Caki2 (cell line): Measurements from ENCODE around the gene LTBP3. TPM values are rescaled to one million over a fixed set of nuclear protein-coding genes. Genes with fewer than 3 reads are reported as not detected.

ENCODE experiments used
- DNase-seq: peaks from one replicate; pipeline ENCODE4 v3.0.0-alpha.2; 2015; ENCODE audit warnings: low read depth
- in situ Hi-C: cut with HindIII; loops from 2 replicates; pipeline ENCODE4 v1.10.0; 2016; ENCODE audit warnings: low sequenced_read_pairs, low pct_unique_long_range_greater_than_20kb, mixed read lengths
- total RNA-seq: library from RNA; depleted of rRNA; stranded (reverse); fragments of >200 nt; shearing (Covaris generic); gene quantifications from 2 replicates; pipeline ENCODE4 v1.2.3, GENCODE V29; 2014; ENCODE audit warnings: low replicate concordance

Gene LTBP3
- total RNA-seq, 1 experiment from 2014 or later, result 74.6 TPM

- DNase-seq, result no peak
- in situ Hi-C loops, result no loop called here
Observed at GRCh38 chr11:65545853-65546216, 12.3 kb downstream of the LTBP3 start.

- in situ Hi-C loops, result no loop called here
- DNase-seq, result no peak
Observed at GRCh38 chr11:65542738-65543390, 15.3 kb downstream of the LTBP3 start.

GRCh38 chr11:65541093-65541982 lies 16.8 kb downstream of the LTBP3 start:
- in situ Hi-C loops, result no loop called here
- DNase-seq, result no peak

- in situ Hi-C loops, result no loop called here
- peak; percentile 84 for DNase-seq
Observed at GRCh38 chr11:65540290-65541092, 17.7 kb downstream of the LTBP3 start.

GRCh38 chr11:65539744-65540289 lies 18.3 kb downstream of the LTBP3 start:
- no peak for DNase-seq
- in situ Hi-C loops, result no loop called here

GRCh38 chr11:65538915-65539743 lies 19.0 kb downstream of the LTBP3 start:
- in situ Hi-C loops, result no loop called here
- no peak for DNase-seq

- in situ Hi-C loops, result no loop called here
- no peak for DNase-seq
Observed at GRCh38 chr11:65538232-65538914, 19.8 kb downstream of the LTBP3 start.

- no peak for DNase-seq
- in situ Hi-C loops, result no loop called here
Observed at GRCh38 chr11:65537620-65538231, 20.4 kb downstream of the LTBP3 start.

- in situ Hi-C loops, result no loop called here
- DNase-seq, result no peak
Observed at GRCh38 chr11:65537296-65537597, 20.9 kb downstream of the LTBP3 start.

- DNase-seq, result no peak
Observed at GRCh38 chr11:65536412-65537295, 21.5 kb downstream of the LTBP3 start.

GRCh38 chr11:65535102-65535501 lies 23.1 kb downstream of the LTBP3 start:
- in situ Hi-C loops, result no loop called here
- DNase-seq, result no peak

More at GRCh38 chr11:65536412-65537295, 21.5 kb downstream of the LTBP3 start:
- in situ Hi-C loops, result no loop called here

- DNase-seq, result no peak
- in situ Hi-C loops, result no loop called here
Observed at GRCh38 chr11:65532388-65533064, 25.6 kb downstream of the LTBP3 start.

GRCh38 chr11:65530157-65530496 lies 28.0 kb downstream of the LTBP3 start:
- DNase-seq, result no peak
- in situ Hi-C loops, result no loop called here

- DNase-seq, result no peak
- in situ Hi-C loops, result no loop called here
Observed at GRCh38 chr11:65529475-65530156, 28.5 kb downstream of the LTBP3 start.

GRCh38 chr11:65528819-65529350 lies 29.3 kb downstream of the LTBP3 start:
- in situ Hi-C loops, result no loop called here

More at GRCh38 chr11:65528819-65529350, 29.3 kb downstream of the LTBP3 start:
- no peak for DNase-seq
